ENCODE data around the gene CDK5.

GRCh38 chr7:151013733-151014497 lies 43.8 kb downstream of the CDK5 start:
- no peak for TF ChIP-seq CTCF (IDR thresholded peaks at IDR 0.05; ENCODE audit: insufficient read depth, low read length, poor library complexity, severe bottlenecking)
- 0 out of 2 replicates have a peak, but pooled peaks have one; percentile 15 for TF ChIP-seq EZH2phosphoT487 (conservative IDR thresholded peaks at IDR 0.05; ENCODE audit: low read length)
